Putamen (tissue), 1 donor: ENCODE data around the gene SCGN.
A peak's percentile ranks its signal among the peaks of the same experiment; 100 is the strongest.

Source experiments
- DNase-seq: peaks from one replicate; pipeline ENCODE4 v3.0.0-alpha.2; 2016; ENCODE audit warnings: low spot score

Gene SCGN

DNA sequence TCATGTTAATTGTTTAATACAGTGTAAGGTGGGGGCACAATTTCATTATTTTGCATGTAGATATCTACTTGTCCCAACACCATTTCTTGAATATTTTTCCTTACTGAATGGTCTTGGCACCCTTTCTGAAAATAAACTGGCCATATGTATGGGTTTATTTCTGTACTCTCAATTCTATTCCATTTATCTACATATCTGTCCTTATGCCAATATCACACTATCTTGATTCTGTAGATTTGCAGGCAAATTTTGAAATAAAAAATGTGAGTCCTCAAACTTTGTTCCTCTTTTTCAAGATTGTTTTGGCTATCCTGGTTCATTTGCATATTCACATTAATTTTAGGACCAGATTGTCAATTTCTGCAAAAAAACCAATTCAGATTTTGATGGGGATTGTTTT lies 34.8 kb downstream of the SCGN start:
- no peak for DNase-seq

DNA sequence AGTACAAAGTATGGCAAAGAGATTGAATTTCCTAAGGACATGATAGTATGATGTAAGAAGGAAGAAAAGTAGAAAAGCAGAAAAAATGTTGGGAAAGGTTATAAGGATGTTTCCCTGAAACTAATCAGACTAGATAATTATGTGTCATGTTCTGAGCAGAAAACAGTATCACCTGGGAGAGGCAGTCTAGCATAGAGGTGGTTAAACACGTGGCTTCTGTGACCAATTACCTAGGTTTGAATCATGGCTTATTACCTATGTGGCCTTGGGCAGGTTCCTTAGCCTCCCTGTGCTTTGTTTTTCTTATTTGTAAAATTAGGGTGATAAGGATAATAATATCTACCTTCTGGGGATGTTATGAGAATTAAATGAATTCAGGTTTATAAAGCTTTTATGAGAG lies 38.0 kb downstream of the SCGN start:
- no peak for DNase-seq

DNA sequence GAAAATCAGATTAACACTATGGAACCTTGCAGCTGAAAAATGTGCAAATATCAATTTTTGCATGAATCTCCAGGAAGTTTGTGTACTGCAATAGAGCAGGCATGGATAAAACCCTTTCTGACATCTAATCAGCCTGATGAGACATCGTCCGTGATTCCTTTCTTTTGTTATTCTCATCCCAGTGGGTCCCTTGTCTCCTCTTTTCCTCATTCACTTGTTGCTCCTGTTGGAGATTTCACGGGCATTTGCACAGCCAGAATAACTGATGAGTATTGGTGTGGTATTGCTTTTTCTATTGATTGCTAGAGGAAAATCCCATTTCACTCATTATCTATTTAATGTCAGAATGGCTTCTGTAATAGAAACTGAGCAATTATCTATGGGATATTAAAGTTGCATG lies 39.9 kb downstream of the SCGN start:
- no peak for DNase-seq

DNA sequence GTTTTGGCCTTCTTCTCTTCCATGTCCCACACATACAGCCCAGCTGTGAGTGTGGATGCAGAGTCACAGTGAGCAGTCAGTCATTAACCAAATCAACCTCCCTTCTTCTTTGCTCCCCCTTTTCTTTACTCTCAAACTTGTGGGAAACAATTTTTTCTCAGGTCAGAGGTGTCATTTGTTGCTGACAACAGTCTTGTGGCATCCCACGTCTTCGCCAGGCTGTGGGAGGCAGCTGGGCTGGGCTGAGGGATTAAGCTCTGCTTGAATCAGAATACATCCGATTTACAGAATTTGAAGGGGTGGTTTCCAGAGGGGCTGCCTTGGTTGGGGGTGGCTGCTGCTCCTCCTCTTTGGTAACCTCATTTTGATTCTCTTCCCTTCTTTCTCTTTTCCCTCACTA lies 40.5 kb downstream of the SCGN start:
- DNase-seq = no peak

DNA sequence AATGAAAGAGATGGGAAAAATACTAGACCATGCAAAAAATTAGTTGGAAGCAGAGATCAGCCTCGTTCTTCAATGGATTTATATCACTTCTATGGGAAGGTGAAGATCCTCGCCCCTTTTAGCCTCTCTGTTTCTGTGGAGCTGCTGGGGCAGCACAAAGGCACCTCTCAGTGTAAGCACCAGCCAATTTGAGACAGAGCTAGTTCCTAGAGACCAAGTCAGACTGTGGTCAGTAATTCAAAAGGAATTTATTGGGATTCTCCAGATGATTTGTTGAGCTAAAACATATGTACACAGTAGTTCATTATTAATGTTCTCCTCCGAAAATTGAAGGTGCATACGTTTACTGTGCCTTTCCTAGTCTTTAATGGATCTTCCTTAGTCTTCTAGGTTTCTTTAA lies 42.4 kb downstream of the SCGN start:
- DNase-seq = no peak

DNA sequence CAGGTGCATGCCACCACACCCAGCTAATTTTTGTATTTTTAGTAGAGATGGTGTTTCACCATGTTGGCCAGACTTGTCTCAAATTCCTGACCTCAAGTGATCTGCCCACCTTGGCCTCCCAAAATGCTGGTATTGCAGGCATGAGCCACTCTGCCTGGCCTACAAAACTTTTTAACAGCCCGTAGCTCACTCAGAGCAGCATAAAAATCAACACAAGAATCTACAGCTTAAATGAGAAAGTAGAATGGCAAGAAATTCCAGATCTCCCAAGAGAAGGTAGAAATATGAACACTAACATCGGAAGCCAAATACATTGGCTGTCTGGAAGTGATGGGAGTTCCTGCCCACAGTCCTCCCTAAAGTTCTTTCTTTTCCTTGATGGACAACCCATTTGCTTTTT lies 43.7 kb downstream of the SCGN start:
- DNase-seq = no peak

DNA sequence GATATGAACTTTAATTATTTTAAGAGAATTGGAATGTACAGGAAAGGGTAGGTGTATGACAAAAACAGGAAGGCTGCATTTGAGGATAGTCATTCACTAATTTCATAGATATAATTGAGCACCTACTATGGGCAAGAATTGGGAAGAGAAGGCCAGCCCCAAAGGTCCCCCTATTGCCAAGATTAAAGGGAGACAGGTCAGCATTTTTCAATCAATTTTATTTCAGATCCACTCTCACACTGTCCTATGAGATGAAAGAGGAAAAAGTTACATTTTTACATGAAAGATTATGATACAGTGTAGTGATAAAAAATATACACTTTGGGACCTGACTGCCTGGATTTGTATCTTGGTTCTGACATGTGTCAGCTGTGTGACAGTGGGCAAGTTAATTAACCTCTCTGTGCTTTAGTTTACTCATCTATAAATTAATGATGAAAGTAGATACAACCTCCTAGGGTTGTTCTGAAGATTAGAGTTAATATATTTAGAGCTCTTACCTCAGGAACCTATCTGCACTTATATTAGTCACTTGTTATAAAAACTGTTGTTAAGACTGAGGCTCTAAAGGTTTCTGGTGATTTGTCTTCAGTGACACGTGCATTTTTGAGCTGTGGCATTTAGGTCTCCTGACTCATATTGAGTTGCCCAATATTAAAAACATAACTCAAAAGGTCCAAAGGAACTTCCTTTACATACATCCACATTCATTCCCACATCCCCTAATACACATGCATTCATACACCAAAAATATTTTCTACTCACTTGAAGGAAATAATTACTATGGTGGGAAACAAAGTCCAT lies 45.7 kb downstream of the SCGN start:
- no peak for DNase-seq

DNA sequence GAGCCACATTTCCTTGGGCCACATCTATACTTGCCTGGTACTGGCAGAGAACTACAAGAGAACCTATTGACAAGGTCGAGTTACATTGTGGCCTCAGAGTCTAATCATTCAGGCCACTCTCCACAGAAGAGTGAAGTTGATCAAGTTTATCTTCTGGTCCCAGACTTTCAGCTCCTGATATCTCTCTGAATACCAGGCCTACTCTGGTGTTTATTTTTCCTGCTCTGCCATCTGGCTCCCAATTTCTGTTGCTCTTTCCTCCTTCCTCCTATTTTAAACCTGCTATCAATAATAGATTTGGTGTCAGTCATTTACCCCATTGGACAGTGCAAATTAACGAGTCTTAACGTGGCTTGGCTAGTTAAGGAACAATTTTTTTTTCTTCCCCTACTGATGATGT lies 46.6 kb downstream of the SCGN start:
- no peak for DNase-seq

DNA sequence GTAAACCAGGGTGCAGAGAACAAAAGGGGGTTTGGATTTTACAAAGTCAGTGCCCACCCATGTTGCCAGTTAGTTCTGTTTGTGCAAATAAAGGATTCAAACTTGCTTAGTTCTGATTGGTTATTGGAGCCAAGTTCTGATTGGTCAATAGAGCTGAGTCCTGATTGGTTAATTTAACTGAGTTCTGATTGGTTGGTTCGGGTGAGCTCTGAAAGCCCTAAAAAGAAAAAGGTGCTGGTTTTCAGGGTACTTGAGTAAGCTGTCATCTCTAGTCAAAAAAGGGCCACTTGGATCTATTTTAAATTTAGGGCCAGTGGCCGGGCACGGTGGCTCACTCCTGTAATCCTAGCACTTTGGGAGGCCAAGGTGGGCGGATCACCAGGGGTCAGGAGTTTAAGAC lies 47.6 kb downstream of the SCGN start:
- no peak for DNase-seq

DNA sequence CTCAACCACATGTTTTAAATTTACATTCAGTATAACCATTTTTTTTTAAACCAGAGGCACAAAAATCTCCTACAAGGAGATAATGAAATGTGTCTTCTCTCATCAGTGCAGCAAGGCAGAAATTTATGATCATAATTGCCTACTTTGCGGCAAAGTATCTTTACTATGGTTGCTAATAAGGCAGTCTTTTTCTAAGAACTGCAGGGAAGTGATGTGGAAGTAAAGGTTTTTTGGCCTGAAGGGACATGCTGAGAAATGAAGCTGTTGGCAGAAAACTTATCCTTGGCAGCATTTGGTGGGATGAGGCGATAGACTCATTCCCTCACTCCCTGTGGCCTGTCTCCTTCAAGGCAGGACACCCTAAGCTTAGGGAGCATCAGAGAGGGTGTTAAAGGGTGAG lies 48.7 kb downstream of the SCGN start:
- no peak for DNase-seq

DNA sequence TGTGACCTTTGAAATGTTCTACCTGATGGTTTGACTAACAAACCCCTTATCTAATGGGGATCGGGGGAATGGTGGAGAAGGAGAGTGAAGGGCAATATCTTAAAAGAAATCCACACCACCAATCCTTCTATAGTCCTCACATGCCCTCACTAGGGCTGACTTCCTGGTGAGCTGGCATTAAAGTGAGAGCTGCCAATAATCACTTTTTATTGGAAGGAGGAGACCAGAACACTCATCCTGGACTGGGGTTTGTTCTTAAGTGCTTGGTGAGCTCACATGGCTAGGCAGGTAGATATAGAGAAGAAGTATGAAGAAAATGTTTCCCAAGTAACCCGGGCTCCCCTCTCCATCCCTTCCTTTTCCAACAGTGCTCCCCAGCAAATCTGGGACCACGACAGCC lies 49.8 kb downstream of the SCGN start:
- no peak for DNase-seq

DNA sequence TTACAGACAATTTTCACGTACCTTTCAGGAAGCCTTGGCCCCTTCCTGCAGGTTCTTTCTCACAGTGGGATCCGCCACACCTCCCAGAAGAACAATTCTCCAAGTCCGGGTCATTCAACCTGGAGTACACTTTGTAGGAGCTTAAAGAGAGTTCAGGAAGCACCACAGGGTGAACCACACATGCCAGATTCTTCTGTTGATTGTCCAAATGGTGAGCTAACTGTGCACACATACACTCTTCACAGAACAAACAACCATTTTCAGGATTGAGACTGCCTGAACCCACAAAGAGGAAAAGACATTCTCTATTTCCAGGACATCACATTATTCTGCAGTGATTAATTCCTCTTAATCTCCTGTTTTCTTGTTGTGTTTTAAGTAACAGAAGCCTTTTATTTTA lies 51.0 kb downstream of the SCGN start:
- DNase-seq = no peak

DNA sequence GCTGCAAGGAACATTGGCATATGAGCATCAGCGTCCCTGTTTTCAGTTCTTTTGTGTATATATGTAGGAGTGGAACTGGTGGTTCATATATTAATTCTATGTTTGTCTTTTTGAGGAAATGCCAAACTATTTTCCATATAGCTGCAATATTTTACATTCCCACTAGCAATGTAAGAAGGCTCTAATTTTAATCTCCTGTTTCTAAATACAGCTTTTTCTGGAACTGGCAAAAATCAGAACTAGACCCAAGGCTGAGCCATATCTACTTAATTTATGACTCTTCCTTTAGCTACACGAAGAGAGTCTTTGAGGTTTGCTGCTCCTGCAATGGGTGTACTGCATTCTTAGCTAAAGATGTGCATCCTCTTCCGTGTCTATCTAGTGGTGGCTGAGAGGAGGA lies 52.0 kb downstream of the SCGN start:
- DNase-seq = no peak

DNA sequence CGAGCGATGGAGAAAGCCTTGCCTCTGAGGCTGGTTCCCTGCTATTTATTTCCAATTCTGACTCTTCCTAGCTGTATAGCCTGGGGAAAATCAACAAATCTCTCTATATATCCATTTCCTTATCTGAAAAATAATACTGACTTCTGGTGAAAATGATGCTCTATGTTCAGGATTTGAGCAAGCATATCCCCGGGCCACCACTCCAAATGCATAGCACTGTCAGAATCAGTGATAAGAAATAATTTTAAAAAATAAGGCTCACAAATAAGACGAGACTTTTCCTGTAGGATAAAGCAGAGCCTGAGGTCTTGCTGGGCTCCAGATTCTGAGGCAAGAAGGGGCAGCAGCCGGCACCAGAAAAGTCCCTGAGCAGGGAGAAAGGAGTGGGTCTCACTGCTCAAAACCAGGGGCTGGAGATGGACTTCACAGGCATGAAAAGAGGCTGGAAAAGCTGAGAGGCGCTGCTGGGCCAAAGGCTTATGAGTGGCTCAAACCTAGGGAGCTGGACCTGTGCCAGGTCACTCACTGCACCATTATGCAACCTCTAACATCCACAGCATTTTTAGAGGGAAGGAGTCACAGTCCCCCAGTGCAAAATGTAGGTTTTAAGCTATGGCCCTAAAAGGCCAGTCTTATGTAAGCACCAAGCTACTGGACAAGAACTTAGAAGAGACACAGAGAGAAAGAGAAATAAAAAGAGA lies 54.4 kb downstream of the SCGN start:
- DNase-seq = no peak

DNA sequence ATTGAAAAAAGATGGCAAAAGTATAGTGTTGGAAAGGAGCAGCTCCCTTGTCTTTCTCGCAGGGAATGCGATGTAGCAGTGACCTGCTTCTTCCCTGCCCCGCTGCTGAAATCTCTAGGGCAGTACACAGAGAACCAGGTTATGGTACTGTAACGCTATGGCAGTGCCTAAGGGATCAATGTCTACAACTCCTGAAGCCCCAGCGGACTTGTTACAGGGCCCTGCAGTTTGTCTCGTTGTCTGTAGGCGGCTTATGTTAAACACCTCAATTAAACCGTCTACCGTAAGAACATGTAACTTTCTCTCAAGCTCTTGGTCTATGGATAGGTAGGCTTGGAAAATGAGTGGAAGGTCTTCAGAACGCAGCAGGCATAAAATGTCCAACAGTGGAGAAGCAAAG lies 57.7 kb downstream of the SCGN start:
- DNase-seq = no peak

DNA sequence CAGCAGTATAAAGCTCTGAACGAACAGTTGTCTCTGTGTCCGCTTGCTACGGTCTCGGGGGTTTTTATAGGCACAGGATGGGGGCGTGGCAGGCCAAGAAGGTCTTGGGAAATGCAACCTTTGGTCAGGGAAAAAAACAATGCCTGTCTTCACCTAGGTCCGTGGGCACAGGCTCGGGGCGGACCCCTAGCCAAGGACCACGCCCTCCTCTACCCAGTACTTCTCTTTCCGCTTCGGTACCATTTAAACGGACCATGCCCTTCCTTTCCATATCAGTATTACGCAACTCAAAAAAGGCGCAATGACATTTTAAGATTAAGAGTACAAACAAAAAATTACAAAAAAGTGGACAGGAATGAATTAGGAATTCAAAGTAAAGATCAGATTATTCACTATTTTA lies 58.3 kb downstream of the SCGN start:
- no peak for DNase-seq

DNA sequence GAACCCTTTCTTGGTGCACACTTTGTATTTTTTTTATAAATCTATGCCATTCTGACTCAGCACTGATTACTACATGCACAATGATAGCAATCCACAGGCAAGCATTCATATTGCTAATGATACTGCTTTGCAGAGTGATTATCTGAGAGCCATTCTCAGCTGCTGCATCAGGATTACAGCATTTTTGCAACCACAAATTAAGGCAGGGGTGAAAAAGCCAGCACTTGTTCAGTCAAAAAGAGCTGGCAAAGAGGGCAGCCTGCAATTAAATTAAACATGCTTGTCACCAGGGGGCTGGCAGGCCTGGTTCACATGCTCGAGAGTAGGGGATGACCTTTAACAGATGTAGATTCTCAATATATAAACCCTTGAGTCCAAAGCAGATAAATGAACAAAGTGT lies 61.8 kb downstream of the SCGN start:
- DNase-seq = no peak

DNA sequence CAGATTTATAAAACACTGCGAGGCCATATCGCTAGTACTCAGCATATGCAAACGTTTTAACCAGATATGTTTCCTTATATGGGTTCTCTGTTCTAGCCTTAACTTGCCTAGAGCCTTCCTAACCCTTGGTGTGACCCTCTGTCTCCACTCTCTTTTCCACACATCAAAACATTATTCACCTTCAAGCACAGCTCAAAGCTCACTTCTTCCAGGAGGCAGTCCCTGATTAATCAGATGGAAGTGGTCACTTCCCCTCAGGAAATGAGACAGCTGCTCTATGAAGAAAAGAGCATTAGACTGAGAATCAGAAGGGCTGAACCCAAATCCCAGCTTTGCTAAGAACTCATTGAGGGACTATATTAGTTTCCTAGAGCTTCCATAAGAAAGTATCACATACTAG lies 62.8 kb downstream of the SCGN start:
- DNase-seq = no peak

DNA sequence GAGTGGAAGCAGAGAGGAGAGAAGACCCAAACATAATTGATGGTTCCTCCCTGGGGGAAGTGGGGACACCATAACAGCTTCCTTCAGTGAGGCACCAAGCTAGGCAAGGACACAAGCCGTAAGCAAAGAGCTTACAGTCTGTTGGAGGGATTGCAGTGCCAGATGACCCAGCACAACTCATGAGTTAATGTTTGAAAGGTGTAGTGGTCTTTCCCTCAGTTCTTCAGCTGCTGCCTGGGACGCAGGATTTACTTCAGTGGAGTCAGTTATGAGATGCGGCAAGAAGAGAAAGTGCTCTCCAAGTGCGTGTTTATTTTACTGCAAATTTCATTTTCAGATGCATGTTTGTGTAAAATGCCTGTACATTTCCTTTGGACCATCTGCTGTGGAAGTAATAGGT lies 63.8 kb downstream of the SCGN start:
- DNase-seq = no peak

DNA sequence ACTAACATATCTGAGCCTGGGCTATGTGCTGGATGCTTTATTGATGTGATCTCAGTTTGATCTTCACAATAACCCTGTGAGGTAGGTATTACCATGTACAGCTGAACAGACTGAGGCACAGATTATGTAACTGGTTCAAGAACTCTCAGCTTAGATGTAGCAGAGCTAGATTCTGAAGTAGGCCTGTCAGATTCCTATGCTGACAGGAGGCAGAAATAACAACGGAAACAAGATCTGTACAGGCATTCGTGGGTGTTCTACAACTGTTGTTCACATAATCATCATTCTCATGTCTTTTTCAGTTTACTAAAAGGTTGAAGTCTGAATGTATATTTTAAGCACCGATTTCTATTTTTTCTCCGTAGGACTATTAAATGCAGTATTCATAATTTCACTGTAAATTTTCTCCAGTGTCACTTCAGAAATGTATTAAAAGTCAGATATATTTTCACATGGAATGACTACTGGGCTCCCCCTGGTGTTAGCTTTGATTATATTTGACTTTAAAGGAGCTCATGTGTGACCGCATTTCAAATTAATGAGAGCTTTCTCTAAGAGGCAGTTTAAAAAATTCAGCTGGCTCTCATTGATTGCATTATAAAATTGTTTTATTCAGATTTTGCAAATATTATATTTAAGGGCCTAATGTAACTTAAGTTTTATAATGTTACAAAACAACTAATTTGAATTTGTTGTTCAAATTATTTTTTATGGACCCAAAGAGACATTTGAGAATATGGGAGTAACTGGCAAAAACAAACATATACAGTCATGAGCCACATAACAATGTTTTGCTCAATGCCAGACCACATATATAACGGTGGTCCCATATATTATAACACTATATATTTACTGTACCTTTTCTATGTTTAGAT lies 66.1 kb downstream of the SCGN start:
- DNase-seq = peak; percentile 70

DNA sequence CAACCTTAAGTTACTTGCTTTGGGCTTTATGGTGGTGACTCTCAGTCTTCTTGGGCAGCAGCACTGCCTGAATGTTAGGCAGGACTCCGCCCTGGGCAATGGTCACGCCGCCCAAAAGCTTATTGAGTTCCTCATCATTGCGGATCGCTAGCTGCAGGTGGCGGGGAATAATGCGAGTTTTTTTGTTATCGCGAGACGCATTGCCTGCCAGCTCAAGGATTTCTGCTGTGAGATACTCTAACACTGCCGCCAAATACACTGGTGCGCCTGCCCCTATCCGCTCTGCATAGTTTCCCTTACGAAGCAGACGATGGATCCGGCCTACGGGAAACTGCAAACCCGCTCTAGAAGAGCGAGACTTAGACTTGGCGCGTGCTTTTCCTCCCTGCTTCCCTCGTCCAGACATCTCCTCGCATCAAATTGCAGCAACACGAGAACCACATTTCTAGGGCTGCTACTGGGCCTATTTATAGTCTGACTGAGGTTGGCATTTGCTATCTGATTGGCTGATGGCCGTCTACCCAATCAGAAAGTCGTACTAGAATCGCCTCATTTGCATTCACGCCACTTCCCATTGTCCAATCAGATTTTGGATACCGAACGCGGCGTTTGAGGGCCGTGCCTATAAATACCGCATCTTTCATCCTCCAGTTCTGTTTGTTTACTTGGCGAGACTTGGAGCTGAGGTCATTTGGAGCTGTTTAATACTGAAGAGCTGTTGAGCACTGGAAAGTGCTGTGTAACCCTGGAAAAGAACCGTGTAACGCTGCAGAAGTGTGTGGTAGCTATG lies 74.3 kb downstream of the SCGN start:
- DNase-seq = no peak

DNA sequence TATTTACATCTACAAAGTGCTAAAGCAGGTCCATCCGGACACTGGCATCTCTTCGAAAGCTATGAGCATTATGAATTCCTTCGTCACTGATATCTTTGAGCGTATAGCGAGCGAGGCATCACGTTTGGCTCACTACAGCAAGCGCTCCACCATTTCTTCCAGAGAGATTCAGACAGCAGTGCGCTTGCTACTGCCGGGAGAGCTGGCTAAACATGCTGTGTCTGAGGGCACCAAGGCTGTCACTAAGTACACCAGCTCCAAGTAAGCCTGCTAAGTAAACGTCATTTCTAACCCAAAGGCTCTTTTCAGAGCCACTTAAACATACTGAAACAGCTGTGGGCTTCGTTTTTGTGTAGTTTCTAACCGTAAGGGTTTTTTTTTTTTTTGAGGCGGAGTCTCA lies 75.0 kb downstream of the SCGN start:
- no peak for DNase-seq
